Nephron progenitor cell (in vitro differentiated cells): ENCODE results near the gene RRP8.
A peak's percentile ranks its signal among the peaks of the same experiment; 100 is the strongest.

Experiments
- DNase-seq: peaks from one replicate; pipeline ENCODE4 v3.0.0; 2021
- H3K27ac Mint-ChIP-seq: 2 replicates; pipeline ENCODE4 v1.8.0; 2021; ENCODE audit warnings: mild to moderate bottlenecking, moderate library complexity, mixed read lengths
- H3K27me3 Mint-ChIP-seq: 2 replicates; pipeline ENCODE4 v1.8.0; 2021; ENCODE audit warnings: mild to moderate bottlenecking, low read depth, mixed read lengths; ENCODE audit not compliant: poor library complexity
- H3K36me3 Mint-ChIP-seq: 2 replicates; pipeline ENCODE4 v1.8.0; 2021; ENCODE audit warnings: low read depth, mixed read lengths
- H3K4me1 Mint-ChIP-seq: 2 replicates; pipeline ENCODE4 v1.8.0; 2021; ENCODE audit warnings: mixed read lengths
- H3K4me3 Mint-ChIP-seq: 2 replicates; pipeline ENCODE4 v1.8.0; 2021; ENCODE audit warnings: mild to moderate bottlenecking, moderate library complexity, mixed read lengths
- H3K9me3 Mint-ChIP-seq: 2 replicates; pipeline ENCODE4 v1.8.0; 2021; ENCODE audit warnings: mild to moderate bottlenecking, moderate library complexity, mixed read lengths
- CTCF ChIP-seq: fragments of 200-600 bp; sonication (generic); IDR thresholded peaks from 2 replicates; pipeline ENCODE4 v1.5.0; 2021; ENCODE audit warnings: antibody characterized with exemption

Gene RRP8

GRCh38 chr11:6634534-6634933, 31.1 kb upstream of the RRP8 start:
- Mint-ChIP-seq H3K27ac (no peak overlapping the region), H3K36me3 (peaks cover 43% of the 10 kb centered on the region), H3K4me1 (peaks cover 10% of the 10 kb centered on the region), H3K27me3 (peaks cover 28% of the 10 kb centered on the region), H3K4me3 (no peak overlapping the region), H3K9me3 (no peaks in the 10 kb centered on the region)
- DNase-seq = no peak
- no peak for TF ChIP-seq CTCF

GRCh38 chr11:6633422-6634408, 30.3 kb upstream of the RRP8 start:
- Mint-ChIP-seq H3K27me3 (peaks cover 30% of the 10 kb centered on the region), H3K36me3 (peaks cover 45% of the 10 kb centered on the region), H3K4me3 (no peak overlapping the region), H3K27ac (peak overlapping the region; percentile 81), H3K4me1 (peaks cover 5% of the 10 kb centered on the region), H3K9me3 (no peaks in the 10 kb centered on the region)
- no peak for TF ChIP-seq CTCF
- no peak for DNase-seq

- no peak for TF ChIP-seq CTCF
- no peak for DNase-seq
- Mint-ChIP-seq H3K4me1 (peaks cover 5% of the 10 kb centered on the region), H3K9me3 (no peaks in the 10 kb centered on the region), H3K27me3 (peaks cover 35% of the 10 kb centered on the region), H3K36me3 (peaks cover 58% of the 10 kb centered on the region), H3K4me3 (no peak overlapping the region), H3K27ac (no peak overlapping the region)
Observed at GRCh38 chr11:6632116-6633073, 29.0 kb upstream of the RRP8 start.

- Mint-ChIP-seq H3K27ac (no peak overlapping the region), H3K4me1 (peaks cover 5% of the 10 kb centered on the region), H3K27me3 (peaks cover 35% of the 10 kb centered on the region), H3K4me3 (no peak overlapping the region), H3K9me3 (no peaks in the 10 kb centered on the region), H3K36me3 (peaks cover 65% of the 10 kb centered on the region)
- DNase-seq = no peak
- TF ChIP-seq CTCF = no peak
Observed at GRCh38 chr11:6631361-6631890, 28.0 kb upstream of the RRP8 start.

GRCh38 chr11:6630632-6631291, 27.3 kb upstream of the RRP8 start:
- H3K27me3 Mint-ChIP-seq = peaks cover 35% of the 10 kb centered on the region
- no peaks in the 10 kb centered on the region for H3K9me3 Mint-ChIP-seq
- H3K4me3 Mint-ChIP-seq = peak overlapping the region; percentile 23
- peaks cover 68% of the 10 kb centered on the region for H3K36me3 Mint-ChIP-seq
- H3K4me1 Mint-ChIP-seq = peaks cover 5% of the 10 kb centered on the region
- TF ChIP-seq CTCF = no peak
- DNase-seq = no peak
- no peak overlapping the region for H3K27ac Mint-ChIP-seq
